GM19239 (cell line): ENCODE results near the gene IL21R.
"Not testable (repeated sequence)": the region's sequence is repeated elsewhere in the genome, so short reads cannot be mapped to it uniquely, and the experiment has no call there.

ENCODE experiments used
- DNase-seq: peaks from one replicate; pipeline ENCODE4 v3.0.0; 2011; ENCODE audit warnings: low spot score; ENCODE audit not compliant: insufficient read length
- FAIRE-seq: peaks from 2 replicates; lab custom pipeline; 2011; peaks lifted over from hg19 to GRCh38; lab: Jason Lieb, UNC

Gene IL21R

DNA sequence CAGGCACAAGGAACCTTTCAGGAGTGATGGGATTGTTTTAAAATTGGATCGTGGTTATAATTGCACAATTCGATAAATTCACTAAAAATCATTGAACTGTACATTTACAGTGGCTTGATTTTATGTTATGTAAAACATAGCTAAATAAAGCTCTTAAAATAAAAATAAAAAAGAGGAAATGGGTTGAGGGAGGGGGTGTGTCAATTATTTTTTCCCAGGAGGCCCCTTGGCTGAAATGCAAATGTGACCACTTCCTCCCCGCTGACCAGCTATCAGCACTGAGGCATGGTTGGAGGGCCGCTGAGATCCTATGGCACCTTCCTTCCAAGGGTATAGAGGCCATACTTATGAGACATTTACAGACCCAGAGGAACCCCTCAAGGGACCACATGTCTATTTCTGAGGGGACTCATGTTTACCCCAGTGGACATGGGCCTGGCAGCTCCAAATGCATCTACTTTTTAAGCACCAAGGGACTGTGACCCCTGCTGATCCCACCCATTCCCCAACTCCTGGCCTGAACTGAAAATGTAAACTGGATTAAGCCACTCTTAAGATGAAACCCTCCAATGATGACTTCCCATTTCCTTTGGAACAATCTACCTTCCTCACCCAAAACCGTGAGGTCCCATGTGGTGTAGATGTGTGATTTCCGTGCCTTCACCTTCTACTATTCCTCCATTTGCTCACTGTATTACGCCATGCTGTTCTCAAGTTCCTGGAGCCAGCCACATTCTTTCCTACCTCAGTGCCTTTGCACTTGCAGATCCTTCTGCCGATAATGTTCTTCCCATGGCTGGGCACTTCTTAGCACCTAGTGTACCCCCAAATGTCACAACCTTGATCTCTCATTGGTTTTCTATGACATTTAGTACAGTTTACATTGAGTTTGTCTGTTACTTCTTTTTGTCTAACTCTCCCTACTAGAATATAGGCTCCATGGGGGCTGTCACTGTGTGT lies 2.8 kb upstream of the IL21R start:
- no peak for DNase-seq
- peak; percentile 86 for FAIRE-seq

DNA sequence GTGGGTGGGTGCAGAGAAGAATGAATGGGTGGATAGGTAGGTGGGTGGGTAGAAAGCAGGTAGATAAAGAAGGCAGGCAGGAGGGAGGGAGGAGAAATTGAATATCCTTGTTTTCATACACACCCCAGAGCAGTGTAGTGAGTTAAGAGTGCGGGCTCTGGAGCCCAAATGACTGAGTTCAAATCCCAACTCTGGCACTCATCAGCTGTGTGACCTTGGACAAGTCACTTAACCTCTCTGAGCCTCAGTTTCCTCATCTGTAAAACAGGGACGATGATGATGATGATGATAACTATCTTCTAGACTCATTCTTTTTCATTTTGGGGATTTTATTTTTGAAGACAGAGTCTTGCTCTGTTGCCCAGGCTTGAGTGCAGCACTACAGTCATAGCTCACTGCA lies 2.0 kb upstream of the IL21R start:
- FAIRE-seq (no peak), DNase-seq (no peak)

DNA sequence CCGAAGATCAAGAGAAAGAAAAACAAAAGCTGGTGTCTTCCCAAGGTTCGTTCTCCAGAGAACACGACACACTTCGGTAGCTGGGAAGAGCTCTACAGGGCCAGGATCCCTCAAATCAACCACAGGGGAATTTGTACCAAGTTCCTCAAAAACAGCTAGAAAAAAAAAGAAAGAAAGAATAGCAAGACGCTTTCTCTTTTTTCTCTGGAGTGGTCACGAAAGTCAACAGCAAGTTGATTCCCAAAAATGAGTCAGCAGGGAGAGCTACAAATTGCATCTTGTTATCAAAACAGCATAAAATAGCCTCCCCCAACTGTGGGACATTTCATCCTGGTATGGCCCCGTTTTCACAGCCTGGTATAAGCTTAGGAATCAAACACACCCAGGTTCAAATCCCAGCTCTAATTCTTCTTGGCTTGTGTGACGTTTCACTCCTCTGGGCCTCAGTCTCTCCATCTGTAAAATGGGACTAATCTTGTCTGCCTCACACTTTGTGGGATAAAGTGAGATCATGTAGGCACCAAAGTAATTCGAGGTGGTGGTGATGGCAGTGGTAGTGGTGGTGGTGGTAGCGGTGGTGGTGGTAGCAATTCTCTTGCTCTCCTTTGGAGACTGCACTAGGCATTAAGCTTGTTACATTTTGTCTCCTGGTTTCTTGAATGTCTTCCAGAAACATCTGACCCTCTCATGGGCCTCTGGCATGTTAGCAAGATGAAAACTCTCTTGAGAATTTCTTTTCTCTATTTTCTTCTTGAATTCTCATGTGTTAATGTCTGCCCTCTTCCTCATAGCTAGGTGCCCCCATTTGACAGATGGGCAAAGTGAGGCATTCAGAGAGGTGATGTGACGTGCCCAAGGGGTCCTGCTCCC lies 988 bp upstream of the IL21R start:
- no peak for DNase-seq

DNA sequence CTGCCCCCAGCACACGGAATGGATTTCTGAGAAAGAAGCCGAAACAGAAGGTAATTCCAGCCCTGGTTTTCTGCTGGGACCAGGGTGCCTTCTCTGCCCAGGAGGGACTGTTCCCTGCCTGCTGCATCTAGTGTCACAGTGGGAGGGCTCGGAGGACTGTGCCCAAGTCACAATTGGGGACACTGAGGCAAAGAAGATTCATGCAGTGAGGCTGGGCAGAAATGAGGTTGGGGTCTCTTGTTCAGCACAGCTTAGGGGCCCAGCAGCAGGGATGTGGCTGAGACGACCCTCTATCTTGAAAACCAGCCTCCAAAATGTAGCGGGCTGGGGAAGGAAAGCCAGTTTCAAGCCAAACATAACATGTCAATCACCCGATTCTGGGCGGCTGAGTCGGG lies 592 bp downstream of the IL21R start:
- no peak for DNase-seq
- no peak for FAIRE-seq

More for the DNA sequence above, 988 bp upstream of the IL21R start:
- FAIRE-seq, result peak; percentile 62

DNA sequence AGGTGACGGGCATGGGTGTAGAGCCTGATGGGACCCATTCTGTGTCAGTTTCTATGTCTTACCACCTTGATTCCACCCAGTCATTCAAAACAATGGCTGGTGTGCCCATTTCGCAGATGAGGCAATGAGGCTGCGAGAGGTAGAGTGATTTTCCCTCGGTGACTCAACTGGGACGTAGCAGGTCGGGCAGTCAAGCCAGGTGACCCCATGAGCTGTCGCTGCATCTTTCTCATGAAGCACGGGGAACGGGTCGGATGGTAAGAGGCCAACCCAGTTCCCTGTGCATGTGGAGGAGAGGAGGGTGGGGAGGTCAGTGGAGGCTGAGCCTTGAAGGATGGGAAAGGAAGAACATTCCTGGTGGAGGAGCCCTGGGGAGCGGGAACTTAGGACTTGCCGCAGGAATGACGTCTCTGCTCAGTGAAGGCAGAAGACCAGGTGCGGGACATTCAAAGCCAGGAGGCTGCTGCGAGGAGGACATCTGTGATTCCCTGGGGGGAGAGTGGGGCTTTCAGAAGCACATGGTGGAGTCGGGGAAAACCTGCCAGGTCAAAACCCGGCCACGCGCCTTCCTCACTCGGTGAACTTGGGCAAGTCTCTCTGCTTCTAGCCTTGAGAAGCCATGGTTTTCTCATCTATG lies 1.1 kb downstream of the IL21R start:
- peak; percentile 90 for FAIRE-seq
- DNase-seq, result no peak

DNA sequence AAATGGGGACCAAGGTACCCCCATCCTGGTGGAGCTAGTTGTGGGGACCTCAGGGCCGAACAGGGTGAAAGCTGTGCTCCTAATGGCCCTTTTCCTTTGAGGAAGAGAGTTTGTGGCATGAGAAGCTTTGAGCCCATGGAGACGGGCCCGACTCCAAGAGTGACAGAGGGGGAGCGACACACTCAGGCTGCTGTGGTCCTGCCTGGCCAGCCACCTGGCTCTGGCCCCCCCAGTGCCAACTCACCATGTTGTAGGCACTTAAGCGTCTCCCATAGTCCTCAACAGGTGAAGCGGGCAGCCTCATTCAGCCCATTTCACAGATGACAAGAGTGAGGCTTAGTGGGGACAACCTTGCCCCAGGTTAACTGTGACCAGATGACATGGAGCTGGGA lies 1.6 kb downstream of the IL21R start:
- no peak for FAIRE-seq
- no peak for DNase-seq

DNA sequence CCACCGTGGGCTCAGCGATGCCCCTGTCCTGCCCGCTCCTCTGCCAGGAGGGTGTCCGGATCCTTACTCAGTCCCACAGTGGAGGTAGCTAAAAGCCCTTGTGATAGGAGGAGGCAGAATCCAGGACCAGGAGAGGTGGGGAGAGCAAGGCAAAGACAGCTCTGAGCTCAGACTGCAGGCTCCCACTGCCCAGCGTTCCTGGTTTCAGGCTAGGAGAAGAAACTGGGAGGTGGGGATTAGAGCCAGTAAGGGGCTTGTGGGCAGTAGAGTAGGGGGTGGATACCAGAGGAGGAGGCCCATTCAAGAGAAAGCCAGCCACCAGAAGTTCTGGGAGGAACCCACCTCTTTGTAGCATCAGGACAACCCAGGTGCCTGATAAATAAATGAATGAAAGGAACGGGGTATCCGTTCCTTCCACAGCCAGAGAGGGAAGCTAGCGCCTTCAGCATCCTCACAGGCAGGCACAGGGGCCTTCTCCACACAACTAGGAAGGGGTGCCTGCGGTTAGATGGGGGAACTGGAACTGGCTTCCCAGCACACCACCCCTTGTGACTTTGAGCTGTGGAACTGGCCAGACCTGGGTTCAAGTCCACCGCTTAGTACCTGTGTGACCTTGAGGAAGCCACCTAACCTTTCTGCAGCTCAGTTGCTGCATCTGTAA lies 2.3 kb downstream of the IL21R start:
- DNase-seq (no peak), FAIRE-seq (peak; percentile 77)

DNA sequence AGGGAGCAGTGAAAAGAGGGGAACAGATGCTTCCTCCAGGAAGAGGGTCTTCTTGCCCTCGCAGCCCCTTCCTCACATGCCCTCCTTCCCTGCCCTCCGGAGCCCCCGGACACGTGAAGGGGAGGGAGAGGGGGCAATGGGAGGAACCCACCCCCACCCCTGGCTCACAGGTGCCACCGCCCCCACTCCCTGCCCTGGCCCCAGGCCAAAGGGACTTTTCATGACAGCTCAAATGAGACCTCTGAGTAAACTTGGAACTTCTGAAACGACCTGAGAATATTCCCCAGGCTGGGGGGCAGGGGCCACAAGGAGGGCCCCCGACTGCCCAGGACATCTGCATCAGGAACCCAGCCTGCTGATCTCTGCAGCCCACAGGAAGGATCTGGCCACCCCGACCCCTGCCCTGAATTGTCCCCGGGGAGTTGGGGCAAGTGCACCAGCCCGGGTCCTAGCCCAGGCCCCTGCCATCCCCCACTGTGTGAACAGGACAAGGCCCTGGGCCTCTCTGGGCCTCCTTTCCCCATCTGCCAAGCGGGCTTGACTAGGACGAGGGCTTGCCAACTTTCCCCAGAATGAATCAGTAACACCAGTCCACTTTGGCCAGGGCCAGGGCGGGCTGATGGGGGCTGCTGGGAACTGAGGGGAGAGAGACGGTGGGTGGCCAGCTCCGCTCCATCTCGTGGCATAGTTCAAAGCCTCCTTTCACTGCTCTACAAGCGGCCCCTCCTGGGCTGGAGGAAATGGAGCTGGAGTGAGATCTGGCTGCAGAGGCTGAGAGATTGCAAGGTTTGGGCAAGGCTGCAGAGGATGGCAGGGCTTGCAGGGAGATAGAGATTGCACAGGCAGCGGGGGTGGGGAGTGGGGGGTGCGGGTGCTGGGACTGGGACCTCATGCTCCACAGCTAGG lies 3.8 kb downstream of the IL21R start:
- FAIRE-seq, result peak; percentile 79

DNA sequence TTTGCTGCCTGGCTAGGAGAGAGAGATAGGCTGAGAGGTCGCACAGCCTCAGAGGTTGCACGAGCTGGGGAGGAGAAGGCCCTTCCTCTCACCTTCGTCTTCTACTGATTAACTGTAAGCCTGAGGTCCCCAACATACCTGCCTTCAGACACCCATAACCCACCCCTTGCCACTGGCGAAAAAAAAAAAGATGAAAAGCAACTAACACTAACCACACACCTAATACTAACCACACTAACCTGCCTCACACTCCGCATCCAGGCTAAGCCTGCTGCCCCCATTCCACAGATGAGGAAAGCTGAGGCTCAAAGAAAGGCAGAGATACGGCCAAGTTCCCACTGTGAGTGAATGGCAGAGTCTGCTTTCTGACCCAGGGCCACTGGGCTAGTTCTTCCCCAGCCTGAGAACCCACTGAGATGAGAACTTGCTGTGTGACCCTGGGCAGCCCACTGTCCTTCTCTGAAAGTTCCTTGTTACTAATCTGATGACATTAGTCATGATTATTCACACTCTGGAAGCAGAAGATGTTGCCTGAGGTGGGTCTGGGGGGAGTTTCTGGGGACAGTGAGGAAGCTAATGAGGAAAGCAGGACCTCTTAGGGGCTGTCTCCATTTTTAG lies 4.6 kb downstream of the IL21R start:
- FAIRE-seq (peak; percentile 95), DNase-seq (no peak)

More for the DNA sequence above, 3.8 kb downstream of the IL21R start:
- DNase-seq, result no peak

DNA sequence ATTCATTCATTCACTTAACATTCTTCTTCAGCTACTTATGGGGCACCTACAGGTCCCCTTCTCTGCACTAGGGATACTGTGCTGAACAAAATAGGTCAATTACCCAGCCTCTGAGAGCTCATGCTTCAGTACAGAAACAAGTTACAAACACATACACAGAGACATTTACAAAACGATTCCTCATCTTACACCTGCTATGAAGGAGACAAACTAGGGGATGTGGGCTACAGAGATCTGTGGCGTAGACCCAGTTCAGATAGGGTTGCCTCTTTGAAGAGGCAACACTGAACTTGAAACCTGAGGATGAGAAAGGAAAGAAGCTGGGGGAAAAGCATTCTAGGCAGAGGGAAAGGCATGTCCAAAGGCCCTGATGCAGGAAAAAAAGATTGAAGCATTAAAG lies 5.2 kb downstream of the IL21R start:
- DNase-seq, result no peak
- no peak for FAIRE-seq

DNA sequence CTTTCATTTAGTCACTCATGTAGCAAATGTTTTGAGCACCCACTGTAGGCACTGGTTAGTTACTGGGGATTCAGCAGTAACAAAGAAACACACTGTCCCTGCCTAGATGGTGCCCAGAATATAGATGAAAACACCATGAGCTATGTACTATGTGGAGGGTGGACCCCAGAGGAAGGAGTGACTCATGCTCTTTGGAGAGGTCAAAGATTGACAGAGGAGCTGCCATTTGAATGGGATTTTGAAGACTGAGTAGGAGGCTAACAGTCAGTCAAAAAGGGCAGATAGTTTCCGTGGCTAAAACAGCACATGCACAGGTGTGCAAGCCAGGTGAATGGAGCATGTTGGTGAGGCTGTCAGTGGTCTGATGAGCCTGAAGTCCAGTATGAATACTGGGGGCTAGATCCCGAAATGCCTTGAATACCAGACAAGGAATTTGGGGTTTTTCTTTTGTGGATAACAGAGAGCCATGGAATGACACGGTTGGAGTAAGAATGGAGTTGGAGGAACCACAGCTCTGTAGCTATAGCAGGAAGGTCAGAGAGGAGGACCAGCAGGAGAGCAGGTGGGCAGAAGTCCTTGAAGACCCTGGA lies 6.1 kb downstream of the IL21R start:
- DNase-seq (no peak), FAIRE-seq (peak; percentile 99)

DNA sequence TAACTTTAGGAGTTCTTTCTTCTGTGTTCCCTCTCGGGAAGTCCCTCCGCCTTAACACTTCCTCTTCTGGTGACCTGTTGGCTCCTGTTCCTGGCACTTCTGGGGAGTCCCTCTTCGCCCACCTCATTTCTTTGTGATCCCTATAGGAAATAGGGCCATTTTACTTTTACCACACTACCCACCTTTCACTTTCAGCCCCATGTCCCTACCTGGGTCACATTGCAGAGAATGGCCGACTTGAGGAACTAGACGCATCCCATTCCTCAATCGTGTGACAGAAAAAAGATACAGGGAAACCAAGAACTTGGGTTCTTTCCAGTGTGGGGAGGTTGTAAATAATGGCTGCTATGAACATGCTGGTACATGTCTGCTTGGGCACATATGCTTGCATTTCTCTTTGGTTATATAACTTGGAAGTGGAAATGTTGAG lies 6.6 kb downstream of the IL21R start:
- DNase-seq (no peak), FAIRE-seq (no peak)

DNA sequence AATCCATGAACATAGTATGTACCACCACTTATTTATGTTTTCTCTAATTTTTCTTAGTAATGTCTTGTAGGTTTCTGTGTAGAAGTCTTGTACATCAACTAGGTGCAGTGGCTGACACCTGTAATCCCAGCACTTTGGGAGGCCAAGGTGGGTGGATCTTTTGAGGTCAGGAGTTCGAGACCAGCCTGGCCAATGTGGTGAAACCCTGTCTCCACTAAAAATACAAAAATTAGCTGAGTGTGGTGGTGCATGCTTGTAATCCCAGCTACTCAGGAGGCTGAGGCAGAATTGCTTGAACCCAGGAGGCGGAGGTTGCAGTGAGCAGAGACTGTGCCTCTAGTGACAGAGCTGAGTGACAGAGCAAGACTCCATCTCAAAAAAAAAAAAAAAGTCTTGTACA lies 8.0 kb downstream of the IL21R start:
- not testable (repeated sequence) for FAIRE-seq, DNase-seq

DNA sequence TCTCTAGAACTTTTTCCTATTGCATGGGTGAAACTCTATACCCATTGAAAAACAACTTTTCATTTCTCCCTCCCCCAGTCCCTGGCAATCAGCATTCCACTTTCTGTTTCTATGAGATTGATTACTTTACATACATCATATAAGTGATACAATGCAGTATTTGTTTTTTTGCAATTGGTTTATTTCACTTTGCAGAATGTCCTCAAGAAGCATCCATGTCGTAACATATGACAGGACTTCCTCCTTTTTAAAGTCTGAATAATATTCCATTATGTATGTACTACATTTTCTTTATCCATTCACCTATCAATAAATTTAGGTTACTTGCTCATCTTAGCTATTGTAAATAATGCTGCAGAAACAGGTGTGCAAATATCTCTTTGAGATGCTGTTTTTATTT lies 8.8 kb downstream of the IL21R start:
- no peak for FAIRE-seq

DNA sequence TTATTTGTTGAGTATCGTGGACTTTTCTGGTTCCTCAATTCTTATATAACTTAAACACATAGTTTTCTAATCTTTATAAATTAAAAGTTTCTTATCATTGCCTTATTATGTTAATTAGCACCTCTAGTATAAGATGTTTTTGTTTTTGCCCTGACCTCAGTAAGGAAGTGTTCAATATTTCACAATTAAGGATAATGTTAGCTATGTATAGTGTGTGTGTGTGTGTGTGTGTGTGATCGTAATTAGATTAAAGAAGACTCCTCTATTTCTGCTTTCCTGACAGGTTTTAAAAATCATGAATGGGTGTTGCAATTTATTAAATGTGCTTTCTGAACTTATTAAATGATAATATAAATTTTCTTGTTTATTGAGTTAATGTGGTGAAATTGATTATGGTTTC lies 12.0 kb downstream of the IL21R start:
- no peak for FAIRE-seq

More for the DNA sequence above, 8.8 kb downstream of the IL21R start:
- DNase-seq, result no peak

DNA sequence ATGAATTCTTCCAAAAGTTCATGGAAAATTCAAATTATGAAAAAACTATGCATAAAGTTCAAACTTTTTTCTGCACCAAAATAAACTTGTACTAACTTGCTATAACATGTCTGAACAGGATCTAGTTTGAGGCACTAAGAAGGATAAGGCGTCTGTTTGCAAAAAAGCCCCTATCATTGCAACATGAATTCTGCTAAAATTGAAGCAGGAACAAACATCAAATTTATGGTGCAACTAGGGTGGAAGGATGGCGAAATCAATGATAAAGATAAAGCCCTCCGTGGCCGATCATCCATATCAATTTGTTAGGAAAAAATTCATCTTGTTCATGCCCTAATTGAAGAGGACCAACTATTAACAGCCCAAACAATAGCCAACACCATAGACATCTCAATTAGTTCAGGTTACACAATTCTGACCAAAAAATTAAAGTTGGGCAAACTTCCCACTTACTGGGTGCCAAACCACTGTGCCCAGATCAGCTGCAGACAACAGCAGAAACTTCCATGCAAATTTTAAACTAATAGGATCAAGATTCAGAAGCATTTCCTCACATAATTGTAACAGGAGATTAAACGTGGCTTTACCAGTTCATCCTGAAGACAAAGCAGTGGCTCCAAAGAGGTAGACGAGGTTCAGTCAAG lies 12.9 kb downstream of the IL21R start:
- DNase-seq, result no peak
- peak; percentile 84 for FAIRE-seq

More for the DNA sequence above, 12.0 kb downstream of the IL21R start:
- no peak for DNase-seq

DNA sequence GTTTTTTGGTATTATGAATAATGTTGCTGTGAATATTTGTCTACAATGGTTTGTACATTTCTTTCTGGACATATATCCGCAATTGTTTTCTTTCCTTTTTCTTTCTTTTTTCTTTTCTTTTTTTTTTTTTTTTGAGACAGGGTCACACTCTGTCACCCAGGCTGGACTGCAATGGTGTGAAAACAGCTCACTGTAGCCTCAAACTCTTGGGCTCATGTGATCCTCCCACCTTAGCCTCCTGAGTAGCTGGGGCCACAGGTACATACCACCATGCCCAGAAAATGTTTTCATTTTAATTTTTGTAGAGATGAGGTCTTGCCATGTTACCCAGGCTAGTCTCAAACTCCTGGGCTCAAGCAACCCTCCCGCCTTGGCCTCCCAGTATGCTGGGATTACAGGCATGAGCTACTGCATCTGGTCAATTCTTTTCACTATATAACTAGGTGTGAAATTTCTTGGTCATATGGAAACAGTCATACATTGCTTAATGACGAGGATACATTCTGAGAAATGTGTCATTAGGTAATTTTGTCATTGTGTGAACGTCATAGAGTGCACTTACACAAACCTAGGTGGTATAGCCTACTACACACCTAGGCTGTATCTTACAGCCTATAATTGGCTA lies 15.2 kb downstream of the IL21R start:
- no peak for DNase-seq
- peak; percentile 40 for FAIRE-seq
